ENCODE results near the gene WNT5B.
"Not testable (repeated sequence)": the region's sequence is repeated elsewhere in the genome, so short reads cannot be mapped to it uniquely, and the experiment has no call there.

WNT5B gene

DNA sequence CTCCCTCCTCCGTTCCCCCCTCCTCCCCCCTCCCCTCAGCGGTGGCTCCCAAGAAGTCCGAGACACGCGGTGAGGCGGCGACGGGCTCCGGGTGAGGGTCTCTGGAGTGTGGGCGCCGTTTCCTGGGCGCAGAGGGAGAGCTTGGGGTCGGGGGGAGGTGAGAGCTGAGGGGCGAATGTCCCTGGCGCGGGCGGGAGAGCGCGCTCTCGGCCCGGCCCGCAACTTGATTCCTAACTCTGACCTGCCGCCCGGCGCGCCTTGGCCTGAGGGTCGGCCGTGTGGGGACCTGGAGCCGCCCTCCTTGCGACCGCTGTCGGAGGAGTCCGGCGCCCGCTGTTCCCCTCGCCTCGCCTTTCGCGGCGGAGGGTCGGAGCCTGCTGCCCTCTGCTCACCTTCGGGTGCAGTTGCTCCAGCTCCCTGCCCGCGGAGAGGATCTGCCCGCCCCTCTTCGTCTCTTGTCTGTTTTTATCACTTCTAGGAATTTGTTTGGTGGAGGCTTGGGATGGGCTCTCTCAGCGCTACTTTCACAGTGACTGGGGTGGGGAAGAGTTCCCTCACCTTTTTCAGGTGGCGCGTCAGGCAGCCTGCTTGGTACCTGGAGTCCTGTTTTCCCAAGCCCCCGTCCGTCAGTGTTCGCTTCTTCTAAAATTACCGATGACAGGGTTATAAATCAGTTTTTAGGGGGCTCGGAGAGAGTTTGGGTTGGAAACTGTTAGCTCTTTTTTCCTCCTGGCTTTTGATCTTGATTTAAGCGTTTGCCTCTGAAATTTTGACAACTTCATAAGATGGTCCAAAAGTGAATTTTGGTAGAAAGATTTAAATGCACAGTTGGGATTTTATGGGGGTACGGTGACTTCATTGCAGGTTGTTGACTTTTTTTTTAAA is 62.3 kb downstream of the WNT5B start:
- no peak for DNase-seq (ENCODE audit: low read depth)

- DNase-seq (ENCODE audit: low read depth) = no peak
Observed at GRCh38 chr12:1692226-1692625, 63.2 kb downstream of the WNT5B start.

DNA sequence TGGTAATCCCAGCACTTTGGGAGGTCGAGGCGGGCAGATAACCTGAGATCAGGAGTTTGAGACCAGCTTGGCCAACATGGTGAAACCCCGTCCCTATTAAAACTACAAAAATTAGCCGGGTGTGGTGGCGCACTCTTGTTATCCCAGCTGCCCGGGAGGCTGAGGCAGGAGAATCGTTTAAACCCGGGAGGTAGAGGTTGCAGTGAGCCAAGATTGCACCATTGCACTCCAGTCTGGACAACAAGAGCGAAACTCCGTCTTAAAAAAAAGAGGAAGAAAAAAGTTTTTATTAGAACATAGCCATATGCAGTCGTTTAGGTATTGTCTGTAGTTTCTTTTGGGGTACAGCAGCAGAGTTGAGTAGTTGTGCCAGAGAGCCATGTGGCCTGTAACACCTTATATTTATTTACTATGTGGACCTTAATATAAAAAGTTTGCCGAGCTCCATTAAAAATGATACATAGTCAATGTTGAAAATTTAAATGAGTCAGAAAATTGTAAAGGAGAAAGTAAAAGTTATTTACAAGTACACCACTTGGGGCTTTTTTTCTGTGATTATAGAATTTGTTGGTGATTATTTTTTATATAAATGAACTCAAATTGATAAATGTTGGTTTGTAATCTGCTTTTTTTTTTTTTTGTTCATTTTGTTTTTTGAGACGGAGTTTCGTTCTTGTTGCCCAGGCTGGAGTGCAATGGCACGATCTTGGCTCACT is 64.0 kb downstream of the WNT5B start:
- no peak for DNase-seq (ENCODE audit: low read depth)

DNA sequence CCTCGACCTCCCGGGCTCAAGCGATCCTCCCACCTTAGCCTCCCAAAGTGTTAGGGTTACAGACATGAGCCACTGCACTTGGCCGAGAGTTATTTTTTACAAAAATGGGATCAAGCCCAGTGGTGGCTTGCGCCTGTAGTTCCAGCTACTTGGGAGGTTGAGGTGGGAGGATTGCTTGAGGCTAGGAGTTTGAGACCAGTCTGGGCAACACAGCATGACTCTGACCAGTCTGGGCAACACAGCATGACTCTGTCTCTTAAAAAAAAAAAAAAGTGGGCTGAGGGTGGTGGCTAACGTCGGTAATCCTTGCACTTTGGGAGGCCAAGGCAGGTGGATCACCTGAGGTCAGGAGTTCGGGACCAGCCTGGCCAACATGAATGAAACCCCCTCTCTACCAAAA is 66.1 kb downstream of the WNT5B start:
- DNase-seq (ENCODE audit: low read depth) = not testable (repeated sequence)

GRCh38 chr12:1695886-1696670 is 67.0 kb downstream of the WNT5B start:
- no peak for DNase-seq (ENCODE audit: low read depth)

DNA sequence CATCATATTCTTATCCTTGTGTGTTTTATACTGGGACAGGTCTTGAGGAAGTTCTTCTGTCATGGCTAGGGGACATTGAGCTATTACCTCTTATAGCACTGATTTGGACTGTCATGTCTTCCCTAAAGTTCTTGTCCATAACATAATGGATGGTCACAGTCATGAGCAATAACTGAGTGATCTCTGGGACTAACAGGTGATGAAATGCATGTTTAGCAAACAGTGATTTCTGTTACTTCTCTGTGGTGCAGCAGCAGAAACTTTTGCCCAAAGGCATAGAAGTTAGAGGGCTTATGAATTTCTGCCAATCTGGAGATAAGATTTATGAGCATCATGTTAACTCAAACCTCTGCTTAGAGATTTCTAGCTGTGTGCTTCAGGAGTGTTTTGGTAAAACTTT is 67.8 kb downstream of the WNT5B start:
- DNase-seq (ENCODE audit: low read depth) = no peak
